ENCODE results near the gene TSPAN18.
A peak's percentile ranks its signal among the peaks of the same experiment; 100 is the strongest.

TSPAN18 gene

DNA sequence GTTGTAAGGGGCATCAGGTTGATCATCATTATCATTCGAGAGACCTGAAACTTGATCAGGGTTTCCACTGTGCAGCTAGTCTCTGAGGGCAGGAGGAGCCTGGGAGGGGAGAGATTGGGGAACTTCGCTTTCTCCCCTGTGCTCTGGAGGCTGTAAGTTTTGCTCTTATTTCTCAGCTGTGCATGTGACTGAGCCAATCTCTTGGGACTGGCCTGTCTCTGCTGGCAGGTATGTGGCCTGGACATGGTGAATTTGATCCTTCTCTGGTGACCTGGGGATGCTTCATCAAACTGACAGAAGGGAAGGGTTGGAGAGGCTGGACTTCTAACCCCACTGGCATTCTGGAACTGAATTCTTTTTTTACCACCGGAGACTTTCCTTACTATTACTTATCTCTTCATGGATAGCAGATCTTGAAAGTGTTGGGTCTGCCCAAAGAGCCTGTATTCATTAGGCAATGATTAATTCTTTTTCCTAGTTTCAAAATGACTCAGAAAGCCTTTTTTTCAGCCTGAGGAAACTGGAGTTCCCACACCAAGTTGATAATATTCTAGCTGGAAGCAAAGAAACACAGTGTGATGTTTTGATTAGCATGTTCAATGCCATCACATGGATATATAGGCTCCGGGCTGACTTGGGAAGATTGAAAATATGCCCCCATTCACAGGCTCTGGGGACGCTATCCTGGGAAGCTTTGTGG is 36.5 kb downstream of the TSPAN18 start:
- DNase-seq: no peak

DNA sequence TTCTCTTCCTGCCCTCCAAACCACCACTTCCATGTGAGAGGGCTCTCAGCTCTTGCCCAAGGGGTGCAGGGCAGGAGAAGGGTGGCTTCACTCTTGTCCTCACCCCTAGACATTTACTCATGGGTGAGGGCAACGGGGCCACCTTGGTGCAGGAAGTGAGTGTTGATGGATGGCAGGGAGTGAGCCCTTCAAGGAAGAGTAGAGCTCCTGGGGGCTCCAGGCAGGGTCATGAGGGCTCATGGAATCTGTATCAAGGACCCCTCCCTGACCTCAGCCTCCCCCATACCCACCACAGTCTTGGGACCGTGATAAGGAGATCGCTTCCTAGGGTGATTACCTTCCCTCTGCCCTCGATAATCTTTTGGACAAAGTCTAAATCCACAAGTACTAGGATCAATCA is 37.8 kb downstream of the TSPAN18 start:
- no peak for DNase-seq

DNA sequence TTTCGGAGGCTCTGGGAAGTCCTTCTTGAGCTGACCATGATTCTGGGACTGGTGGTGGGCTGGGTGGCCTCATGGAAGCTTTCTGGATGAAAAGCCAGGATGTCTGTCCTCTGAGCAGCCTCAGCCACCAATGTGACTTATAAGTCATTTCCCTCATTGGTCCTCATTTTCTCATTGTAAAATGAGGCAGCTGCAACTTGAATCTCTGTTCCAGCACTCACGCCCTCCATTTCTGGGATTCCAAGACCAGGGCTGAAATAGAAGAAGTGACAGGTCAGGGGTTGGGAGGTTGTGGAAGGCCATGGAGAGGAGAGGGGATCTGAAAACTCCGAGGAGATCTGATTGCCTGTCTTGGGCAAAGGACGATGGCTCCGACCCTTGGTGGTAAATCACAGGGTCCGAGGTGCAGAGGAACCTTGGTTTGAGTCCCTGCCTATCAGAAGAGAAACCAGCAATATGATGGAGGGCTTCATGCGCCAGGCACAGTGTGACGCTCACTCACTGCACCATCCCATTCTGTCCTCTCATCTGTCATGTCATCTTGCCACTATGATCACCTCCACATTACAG is 38.3 kb downstream of the TSPAN18 start:
- DNase-seq: no peak

DNA sequence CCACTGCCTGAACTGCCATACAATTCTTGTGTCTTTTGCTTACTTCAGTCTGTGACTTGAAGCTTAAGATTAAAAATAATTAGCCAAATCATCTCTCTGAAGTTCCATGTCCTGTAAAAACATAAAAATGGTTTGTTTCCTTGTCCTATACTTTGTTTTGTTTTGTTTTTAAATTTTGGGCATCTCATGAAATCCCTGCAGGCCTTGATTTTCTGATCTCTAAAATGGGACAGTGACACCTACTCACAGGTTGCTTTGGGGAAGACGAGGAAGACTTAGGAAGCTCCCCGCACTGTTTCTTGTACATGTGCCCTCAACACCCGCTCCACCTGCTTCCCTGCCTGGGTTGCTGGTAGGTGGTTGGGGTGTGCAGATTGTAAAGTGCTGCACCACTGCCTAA is 38.9 kb downstream of the TSPAN18 start:
- no peak for DNase-seq

DNA sequence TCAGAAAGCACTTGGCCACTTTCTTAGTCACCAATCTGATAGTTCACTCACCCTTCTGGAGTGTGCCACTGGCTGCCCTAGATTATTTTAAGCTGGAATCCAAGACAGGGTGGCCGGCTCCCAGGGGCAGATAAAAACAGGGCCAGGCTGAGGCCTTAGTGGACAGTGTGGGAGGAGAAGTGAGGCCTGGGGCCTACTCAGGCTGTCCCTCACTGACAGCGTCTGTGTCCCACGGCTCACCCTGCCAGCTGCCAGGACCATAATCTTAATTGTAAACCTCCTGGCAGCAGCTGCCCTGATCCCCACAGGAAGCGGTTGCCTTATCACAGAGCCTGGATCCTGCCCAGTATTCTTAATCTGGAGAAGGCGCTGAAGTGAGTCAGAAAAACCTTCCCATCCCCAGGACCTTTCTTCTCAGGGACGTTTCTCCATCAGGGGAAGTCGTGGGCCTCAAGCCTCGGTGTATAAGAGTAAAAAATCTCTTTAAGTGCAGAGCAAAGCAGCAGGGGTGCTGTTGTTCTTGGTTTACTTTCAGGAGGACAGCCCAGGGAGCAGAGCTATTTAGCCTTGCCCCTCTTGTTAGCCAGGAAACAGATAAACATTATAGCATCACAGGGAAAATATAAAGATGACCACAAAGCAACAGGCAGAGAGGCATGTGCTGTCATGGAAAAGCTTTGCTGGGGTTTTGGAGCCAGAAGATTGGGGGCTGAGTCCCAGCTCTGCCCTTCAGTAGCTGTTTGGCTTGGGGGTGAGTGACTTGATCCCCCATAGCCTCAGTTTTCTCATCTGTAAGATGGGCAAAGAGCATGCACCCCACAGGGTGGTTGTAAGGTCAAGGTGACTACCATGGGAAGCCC is 39.6 kb downstream of the TSPAN18 start:
- DNase-seq: peak; percentile 58

DNA sequence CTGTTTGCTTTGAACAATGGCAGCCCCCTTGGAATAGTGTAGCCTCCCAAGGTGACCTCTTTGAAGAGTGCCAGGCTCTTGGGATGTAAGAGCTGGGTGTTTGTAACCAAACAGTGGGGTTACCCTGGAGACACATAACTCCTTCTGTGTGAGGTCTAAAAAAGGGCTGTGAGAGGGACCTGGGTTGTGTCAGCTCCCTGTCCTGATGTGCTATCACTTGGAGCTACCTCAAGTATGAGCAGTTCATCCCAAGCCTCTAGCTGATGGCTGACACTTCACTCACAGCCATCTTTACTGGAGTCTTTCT is 40.2 kb downstream of the TSPAN18 start:
- no peak for DNase-seq

DNA sequence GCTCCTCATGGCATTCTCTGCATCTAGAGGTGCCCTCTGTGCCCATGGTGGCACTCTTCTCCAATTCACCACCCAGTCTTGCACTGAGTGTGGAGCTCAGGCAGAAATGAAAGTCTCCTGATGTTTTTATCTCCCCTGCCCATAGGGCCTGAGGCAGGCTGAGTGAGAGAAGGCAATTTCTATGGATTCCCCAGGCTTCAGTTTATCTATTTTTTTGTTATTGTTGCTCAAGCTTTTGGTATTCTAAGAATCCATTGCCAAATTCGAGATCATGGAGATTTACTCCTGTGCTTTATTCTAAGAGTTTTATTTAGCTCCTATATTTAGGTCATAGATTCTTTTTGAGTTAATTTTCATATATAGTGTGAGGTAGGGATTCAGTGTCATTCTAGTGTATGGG is 40.7 kb downstream of the TSPAN18 start:
- DNase-seq: no peak

DNA sequence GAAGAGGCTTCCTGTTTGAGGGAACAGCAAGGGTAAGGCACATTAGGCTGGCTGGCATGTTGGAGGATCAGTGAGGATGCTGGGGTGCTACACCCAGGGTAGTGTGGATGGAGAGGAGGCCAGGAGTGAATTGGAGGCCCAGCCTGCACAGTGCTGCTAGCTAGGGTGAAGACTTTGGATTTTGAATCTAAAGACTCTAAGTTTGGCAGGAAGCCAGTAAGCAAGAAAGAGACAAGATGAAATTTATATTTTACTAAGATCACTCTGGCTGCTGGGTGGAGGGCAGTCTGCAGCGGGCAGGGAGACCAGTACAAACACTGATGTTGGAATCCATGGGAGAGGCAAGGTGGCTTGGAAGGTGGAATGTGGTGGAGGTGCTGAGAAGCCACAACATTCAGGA is 43.6 kb downstream of the TSPAN18 start:
- DNase-seq: no peak

DNA sequence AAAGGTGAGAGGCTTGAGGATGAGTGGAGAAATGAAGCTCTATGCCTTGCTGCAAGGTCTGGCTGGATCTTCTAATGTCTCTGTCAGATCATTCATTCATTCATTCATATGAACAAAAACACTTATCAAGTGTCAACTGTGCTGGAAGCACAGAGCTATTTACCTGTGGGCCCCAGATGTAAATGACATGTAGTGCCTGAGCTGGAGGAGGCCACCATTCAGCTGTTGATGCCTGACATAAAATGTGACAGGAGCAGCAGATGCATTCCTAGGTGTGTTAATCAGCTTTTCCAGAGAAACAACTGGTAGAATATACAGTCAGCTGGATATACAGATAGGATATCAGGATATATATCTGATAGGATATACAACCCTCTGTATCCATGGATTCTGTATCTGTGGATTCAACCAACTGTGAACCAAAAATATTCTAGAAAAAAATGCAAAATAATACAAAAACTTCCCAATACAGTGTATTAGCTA is 44.5 kb downstream of the TSPAN18 start:
- DNase-seq: no peak

DNA sequence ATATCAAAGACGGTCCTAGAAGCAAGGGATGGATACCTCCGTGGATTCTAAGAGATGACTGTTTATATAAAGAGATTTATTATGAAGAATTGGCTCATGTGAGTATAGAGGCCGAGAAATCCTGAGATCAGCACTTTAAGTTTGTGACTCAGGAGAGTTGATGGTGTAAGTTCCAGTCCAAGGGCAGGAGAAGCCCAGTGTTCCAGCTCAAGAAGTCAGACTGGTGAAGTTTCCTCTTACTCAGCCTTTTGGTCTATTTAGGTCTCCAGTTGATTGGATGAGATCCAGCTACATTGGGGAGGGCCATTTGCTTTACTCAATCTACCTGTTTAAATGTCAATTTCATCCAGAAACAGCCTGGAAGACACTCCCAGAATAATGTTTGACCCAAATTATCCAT is 45.1 kb downstream of the TSPAN18 start:
- DNase-seq: no peak

DNA sequence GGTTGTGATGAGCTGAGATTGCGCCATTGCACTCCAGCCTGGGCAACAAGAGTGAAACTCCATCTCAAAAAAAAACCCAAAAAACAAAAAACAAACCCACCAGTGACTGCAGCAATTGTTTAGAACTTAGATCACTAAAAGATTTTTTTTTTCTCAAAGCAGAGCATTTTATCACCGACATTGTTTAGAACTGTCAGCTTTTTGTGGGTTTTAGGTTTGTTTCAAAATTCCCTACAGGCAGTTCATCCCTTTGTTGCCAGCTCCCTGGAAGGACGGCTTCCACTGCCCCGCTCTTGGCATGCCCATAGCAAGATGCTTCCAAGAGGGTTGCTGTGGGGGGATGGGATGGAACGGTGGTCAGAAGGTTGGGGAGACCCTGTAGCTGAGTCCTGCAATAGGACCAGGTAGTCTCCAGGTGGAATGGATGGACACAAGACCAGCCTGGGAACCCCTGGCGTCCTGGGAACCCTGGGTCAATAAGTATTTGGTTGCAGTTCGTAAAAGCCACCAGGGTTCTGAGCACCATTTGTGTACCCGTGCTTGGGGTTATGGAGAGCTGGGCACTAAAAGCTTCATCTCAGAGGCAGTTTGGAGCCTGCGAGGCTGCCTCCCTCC is 46.7 kb downstream of the TSPAN18 start:
- DNase-seq: no peak

DNA sequence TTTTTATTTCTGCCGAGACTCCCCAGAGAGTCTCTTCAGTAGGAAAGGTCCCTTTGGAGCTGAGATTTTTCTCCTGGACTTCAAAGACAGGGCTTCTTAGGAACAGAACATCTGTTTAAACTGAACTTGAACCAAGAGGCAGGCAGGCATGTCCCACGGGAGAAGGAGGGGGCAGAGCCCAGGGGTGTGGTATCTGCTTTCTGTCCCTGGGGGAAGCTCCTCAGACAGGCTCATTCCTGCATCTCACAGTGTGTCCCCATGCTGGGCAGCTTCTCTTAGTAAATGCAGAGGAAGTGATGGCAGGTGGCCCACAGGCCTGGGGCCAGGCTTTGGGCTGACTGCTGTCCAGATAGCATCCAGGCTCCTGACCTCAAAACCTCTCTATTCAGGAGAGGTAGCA is 47.3 kb downstream of the TSPAN18 start:
- peak; percentile 22 for DNase-seq

DNA sequence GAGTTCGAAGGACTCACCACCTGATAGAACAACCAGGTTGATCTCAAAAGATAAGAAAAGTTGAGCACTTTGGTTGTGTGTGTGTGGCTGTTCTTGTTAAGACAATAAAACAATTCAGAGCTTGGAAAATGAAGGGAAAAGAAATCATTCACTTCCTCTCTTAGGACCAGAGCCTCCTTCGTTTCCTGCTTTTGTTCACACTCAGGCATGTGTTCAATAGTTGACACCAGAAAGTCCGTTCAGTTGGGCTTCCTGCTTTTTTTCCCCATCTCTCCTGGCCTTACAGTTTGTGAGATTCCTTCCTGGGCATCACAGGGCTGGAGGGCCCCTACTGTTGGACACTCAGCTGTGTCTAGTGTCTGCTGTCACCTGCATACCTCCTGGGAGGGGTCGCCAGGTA is 48.0 kb downstream of the TSPAN18 start:
- DNase-seq: no peak

DNA sequence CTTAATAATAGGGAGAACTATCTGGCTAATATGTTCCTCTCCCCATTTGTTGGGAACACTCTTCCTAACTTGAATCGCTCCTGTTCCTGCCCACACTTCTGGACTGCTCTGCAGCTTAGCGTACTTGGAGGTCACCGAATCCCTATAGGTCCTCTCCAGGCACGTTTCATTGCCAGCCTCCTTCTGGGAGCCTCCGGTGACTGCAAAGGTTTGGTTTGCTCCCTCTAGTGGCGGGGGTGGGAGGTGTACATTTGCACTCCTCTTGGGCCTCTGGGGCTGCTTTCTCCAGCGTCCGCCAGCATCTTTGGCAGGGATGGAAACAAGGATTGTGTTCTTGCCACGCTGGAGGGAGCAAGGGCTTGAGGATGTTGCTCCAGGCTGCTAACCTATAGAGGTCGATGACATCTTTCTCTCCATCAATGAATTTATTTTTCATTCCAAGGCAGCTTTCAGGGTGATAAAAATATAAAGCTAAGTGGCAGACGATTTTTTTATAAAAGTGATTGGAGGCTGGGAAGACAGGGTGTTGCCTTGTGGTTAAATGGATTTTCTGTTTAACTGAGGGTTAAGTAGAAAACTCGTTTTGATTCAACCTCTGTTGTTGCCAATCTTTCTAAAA is 48.7 kb downstream of the TSPAN18 start:
- DNase-seq: peak; percentile 5

DNA sequence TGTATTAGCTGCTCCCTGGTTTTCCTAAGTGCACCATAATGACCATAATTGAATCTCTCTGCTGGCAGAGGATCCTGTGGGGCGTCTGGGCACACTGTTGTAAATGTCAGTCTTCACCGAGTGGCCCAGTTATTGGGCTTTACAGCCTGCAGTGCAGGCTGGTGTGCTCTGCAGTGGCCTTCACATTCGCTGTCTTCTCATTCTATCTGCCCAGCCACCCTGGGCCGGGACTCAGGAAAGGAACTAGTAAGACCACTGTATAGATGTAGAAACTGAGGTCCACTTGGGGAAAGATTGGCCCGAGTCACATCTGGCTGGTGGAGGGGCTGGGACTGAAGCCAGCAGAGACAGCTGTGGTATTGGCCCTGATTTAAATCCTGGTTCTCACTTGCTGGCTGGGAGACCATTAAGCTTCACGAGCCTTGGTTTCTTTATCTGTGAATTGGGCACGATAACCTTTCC is 49.3 kb downstream of the TSPAN18 start:
- DNase-seq: no peak

DNA sequence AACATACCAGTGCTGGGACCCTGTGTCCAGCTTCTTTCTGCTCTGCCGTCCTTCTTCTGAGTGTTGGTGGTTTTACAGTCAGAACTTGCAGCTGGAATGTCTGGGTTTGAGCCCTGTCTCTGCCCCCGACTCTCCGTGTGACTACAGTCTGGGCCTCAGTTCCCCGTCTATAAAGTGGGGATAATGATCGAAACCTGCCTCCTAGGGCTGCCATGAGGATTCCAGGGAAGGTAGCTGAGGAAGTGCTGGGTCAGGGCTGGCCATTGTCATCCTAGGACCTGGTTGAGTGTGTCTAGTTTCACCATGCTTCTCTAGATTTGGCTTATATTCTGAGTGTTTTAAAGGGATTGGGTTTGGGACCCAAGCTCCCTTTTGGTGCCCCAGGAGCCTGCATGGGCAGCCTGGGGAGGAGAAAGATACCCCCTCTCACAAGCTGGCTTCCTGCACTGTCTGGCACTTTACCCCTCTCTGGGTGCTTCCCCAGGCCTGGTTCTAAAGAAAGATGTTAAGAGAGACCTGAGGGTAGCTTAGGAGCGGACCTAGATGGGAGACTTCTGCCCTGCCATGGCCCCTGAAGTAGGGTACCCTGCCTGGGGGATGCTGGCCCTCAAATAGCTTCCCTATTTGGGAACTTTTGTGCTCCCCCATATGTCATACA is 49.9 kb downstream of the TSPAN18 start:
- DNase-seq: no peak

DNA sequence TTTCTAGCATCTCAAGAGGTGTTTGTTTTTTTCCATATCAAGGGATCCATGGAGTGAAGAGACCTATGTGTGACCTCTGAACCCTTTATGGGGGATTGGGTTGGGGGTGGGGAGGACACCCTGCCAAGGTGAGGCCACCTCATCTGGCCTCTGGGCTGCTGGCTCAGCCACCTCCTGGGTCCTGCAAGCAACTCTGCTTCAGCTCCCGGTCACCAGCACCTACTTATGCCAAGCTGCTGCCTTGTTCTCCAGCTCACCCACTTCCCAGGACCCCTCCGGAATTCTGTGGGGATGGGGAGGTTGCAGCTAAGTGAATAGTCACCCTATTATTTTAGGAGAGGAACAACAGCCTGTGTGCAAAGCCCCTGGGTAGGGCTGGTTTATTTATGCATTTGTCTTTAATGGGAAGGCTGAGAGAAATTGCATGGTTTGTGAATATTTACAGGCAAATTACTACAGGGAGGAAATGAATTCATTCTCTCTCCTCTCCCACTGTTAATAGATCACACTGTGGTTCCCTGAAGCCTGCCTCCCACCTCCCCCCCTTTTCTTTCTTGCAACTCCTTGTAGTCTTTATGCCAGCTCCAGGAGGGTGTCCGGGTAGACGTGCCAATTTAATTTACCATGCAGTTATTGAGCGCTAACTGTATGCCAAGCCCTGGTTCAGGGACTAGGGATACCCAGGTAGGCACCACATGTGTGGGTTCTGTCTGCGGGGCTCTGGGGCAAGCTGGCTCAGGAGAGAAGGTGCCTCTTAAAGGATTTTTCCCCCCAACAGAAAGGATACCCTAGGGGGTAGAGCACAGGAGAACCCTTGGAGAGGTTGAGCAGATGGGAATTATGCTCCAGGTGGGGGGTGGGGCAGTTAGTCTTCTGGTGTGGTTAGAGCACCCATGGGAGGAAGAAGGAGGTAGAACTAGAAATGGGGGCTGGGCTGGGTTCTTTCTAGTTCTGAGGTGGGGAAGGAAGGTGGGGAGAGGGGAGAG is 50.7 kb downstream of the TSPAN18 start:
- DNase-seq: no peak

DNA sequence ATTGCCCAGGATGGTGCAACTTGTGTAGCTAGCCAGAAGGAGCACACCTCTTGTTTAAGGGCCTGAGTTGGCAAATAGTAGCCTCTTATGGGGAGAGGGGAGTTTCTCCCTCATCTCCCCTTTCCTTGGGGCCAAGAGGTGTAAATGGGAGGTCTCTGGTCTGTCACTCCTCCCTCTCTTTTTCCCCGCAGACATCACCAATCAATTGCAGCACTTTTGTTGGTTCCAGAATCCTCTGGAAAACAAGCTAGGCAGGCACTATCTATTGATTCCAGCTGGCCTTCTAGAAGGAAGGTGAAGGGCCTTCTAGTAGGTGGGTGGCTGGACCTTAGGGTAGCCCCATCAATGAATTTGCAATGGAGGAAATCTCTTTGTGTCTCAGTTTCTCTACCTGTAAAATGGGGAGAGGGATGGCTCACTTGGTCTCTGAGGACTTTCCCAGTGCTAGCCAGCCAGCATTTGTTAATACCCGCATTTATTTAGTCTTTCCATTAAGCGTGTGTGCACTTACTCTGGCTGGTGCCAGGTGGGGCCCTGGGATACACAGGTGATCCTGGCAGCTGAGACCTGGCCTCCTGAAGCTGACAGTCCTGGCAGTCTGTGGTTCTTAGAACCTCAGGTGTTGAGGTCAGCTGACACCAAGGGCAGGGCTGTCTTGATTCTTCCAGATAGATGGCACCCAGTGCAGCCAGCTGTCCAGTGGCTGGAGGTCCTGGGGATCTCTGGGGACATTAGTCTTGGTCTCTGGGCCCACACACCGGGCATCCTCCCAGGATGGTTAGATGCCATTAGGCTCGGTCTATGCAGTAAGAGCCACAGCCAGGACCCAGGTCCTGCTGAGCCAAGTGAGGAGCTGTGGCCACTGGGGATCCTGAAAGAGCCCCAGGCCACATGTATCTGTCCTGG is 51.7 kb downstream of the TSPAN18 start:
- no peak for DNase-seq

DNA sequence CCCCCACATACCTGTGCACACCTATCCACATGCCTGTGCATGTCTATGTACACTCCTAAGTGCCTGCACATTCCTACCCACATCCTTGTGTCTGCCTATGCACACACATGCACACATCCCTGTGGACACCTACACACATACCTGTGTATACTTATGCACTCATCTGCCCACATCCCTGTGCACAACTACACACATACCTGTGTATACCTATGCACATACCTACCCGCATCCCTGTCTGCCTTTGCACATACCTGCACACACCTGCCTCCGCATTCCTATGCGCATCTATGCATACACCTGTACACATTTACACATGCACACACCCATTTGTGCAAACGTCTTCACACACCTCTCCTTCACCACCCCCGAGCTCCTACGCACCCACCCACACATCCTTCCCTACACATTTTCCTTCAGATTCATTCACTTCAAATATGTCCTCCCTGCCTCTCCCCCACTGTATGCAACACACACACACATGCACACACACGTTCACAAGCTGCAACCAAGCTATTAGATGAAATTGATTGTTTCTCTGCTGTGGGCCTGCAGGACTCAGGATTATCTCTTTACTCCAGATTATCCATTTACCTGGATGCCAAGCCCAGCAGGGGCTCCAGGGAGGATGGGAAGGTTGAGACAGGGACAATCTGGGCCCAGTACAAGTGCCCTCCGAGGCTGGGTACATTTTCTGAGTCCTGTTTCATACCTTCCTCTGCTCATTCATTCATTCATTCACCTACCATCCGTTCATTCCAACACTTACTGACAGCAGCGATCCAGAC is 53.2 kb downstream of the TSPAN18 start:
- DNase-seq: no peak

Measured in DMS 273 treated with DMSO at 0.1 percent for 48 hours (cell line).